HG03135 (cell line): ENCODE results near the gene FSCN2.

Experiments used
- ATAC-seq: cut with Tn5 transposase; IDR thresholded peaks from one replicate; pipeline ENCODE4 v1.9.1; 2021; ENCODE audit warnings: mild to moderate bottlenecking, moderate library complexity; ENCODE audit not compliant: unreplicated experiment

Gene FSCN2

DNA sequence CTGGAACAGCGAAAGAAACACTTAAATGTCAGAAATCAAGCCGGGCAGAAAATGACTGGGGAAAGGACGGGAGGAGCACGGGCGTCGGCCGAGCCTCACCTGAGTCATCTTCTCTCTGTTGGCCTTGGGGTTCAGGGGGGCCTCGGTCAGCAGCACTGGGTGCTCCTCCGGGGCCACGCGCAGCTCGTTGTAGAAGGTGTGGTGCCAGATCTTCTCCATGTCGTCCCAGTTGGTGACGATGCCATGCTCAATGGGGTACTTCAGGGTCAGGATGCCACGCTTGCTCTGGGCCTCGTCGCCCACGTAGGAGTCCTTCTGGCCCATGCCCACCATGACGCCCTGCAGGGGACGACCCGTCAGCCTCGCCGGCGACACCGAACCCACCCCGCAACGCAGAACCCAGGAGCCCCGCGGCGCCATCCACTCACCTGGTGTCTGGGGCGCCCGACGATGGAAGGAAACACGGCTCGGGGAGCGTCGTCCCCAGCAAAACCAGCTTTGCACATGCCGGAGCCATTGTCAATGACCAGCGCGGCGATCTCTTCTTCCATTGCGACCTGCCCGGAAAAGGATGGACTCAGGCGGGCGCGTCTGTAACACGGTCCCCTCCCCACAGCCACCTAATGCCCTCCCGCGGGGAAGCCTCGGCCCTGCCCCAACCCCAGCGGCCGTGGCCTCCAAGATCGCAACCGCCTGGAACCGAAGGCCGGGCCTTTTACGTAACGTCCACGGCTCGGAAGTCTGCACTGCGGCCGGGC, 16.2 kb upstream of the FSCN2 start:
- ATAC-seq: peak; percentile 0

DNA sequence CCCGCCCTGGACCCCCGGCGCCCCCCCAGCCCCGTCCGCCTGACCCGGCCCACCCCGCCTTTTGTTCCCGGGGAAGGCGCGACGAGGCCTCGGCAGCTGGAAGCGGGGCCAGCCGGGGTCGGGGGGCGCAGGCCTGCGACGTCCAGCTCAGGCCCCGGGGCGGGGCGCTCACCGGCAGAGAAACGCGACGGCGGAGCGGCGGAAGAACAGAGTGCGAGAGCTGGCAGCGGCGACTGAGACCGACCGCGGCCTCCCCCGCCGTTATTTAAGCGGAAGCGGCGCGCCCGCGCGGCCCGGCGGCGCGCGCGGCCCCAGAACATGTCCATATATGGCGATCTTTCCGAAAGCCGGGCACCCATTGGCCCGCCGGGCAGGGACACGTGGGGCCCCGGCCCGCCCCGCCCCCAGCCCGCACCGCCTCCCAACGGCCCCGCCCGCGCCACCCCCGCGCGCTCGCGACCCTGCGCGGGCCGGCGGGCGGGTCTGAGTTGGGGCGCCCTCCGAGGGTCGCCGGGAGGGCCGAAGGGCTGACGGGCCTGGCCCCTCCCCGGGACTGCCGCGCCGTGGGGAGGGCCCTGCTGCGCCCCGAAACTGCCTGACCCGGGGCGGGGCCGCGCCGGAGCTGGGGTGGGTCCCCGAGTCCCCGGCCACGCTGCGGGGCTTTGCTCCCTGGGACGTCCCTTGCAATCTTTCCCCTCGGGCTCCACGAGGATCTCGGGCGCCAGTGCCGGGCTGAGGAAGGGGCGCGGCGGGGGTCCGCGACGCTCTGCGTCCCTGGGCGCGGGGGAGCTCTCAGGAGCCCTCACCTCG, 15.4 kb upstream of the FSCN2 start, which contains the start of gene ACTG1:
Gene ACTG1 (minus strand): TSS at position 238 of the 810 bp plus-strand sequence. CDS start 445 bp downstream, outside the sequence.
- peak; percentile 44 for ATAC-seq

DNA sequence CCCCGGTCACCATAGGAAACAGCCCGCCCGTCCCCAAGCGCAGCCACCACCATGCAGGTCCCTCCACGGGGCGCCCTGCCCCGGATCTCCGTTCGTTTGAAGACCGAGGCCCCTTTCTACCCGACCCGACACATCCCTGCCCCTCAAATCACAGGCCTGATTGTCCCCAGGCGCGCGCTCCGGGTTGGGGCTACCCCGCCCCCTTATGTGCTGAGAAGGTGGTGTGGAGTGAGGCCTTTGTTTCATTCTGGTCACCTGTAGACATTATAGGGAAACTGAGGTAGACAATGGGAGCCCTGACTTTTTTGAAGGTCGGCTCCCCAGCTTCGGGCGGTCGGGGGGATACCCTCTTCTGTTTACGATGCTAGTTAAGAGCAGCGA, 14.8 kb upstream of the FSCN2 start:
- no peak for ATAC-seq

DNA sequence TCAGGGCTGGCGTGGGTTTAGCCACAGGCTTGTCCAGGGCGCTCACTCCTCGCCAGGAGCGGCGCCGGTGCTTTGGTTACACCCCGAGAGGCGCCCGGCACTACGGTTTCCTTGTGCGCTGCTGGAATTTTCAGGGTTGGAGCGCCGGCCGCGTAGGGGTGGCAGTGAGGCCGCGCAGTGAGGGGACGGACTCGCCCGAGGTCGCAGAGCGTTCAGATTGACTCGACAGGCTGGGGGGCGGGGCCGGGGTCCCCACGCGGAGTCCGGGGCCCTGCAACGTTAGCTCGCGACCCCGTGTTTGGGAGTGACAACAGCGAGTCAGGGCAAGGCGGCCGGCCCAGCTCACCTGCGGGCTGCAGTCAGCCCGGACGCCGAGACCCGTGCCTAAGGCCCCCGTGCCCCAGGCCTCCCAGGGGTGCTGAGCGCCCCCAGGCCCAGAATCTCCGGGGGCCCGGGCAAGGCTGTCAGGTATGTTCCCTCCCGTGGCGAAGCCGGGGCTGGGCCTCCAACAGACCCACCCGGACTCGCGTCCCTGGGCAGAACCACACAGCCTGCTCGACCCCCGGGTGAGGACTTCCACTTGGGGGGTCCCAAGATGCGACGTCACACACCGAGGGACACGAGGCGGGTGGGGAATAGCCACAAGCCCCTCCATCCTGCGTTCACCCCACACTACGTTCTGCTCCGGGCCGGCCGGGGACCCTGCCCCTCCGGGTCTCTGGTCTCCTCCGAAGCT, 14.3 kb upstream of the FSCN2 start:
- no peak for ATAC-seq

DNA sequence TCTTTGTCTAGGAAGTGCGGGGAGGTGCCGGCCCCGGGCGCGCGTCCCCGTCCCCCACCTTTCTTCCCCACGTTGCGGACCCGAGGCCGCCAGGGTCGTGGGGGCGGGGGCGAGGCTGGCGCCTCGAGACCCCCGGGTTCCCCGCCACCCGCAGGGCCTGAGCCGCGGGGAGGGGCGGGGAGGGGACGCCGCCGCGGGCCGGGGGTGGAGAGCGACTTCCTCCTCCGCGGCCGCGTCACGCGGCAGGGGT, 13.8 kb upstream of the FSCN2 start:
- no peak for ATAC-seq

DNA sequence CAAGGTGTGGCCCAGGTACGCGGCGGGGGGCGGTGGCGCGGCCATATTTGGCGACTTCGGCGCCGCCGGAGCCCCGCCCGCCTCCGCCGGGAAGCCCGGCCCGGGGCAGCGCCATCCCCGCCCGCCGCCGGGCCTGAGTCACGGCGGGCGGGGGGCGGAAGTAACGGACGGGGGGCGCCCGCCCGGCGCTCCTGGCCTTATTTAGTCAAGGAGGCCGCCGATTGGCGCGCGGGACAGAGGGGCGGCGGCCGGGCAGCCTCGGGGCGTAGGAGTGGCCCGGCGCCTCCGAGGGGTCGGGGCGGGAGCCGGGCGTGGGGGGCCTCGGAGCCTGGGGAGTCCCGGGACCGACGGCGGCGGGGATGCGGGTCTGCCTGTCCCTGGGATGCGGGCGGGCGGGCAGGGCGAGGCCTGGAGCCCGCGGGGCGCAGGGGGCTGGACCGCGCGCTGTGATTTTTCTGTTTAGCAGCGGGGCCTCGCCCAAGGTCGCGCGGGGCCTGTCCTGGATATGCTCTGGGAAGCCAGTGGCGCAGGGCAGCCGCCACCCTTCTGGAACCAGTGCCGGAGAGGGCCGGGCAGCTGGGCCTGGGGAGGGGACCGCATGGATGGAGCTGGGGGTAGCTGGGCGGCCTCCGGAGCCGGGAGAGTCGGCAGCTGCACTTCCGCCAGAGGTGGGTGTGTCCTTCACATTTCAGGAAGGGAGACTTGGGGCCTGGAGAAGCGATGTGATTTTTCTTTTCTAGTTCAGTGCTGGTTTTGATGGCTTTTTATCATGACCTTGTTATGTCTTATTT, 13.2 kb upstream of the FSCN2 start:
- ATAC-seq: peak; percentile 23

DNA sequence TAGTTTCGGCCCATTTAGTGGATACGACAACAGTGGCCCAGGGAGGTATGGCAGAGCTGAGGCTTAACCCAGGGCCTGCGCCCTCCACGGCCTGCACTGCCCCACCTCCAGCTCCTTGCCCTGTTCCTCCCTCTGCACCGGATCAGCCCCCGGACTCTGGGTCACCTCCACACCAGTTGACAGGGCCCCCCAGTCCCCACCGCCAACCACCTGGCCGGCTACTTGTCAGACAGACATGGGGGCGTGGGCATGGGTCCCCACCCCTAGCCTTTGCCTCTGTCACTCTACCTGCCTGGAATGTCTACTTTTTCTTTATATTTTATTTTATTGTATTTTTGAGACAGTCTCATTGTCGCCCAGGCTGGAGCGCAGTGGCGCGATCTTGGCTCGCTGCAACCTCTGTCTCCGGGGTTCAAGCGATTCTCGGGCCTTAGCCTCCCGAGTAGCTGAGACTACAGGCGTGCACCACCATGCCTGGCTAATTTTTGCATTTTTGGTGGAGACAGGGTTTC, 12.6 kb upstream of the FSCN2 start:
- ATAC-seq: no peak

DNA sequence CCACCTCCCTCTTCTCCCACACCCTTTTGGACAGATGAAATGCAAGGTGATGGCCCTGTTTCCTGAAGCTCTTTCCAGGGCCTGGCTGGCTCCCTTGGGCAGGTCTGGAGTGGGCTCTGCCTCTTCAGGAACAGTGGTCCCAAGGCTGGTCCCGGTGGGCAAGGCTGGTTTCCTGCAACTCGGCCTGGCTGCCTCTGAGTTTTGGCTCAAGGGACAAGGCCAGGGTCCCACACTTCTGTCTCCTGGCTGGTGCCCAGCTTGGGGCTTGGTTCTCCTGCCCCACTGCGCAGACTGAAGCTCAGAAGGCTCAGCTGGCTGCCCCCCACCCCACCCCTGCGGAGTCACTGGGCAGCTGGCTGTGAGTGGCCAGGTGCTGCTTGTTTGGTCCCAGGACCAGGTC, 11.7 kb upstream of the FSCN2 start:
- no peak for ATAC-seq

DNA sequence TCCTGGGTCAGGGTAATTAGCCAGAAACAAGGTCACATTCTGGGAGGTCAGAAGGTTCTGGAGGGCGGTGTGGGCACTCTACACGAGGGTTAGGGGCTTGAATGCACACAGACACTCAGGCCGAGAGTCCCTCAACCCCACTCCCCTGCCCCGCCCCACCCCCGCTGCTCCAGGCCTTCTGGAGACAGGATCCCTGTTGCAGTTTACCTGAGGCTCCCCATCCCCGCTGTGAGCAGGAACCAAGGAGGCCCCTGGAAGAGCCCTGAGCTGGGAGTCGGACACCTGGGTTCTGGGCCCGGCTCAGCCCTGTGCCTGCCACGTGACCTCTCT, 11.2 kb upstream of the FSCN2 start:
- no peak for ATAC-seq

DNA sequence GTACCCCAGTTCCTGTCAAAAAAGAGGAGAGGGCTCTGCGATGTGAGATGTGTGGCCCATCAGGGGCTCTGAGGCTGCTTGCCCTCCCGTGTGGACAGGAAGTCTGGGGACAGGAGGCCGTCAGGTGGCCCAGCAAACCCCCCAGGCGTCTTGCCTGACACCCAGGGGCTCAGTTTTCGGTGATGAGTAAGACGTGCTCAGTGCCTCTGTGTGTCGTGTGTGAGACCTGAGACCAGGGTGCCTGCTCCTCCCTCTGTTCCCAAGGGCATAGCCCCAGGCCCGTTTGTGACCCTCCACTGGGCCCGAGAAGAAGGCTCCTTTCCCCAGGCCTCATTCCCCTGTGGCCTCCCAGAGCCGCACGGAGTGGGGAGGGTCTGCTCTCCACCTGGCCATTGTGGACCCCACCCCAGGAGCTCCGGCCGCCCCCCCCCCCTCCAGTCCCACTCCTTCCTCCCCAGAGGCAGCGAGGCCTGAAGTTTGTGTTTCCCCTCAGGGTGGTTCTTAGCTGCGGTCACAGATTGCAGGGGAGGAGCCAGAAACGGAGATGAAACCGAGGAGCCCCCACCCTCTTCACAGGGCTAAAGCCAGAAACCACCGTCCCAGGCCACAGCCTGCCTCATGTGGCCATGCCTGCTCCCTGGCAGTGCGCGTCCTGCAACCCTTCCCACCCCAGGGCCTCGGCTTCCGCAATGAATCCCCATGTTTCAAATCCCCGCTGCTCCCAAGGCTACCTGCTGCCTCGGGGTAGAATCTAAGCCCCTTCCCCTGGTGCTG, 10.7 kb upstream of the FSCN2 start:
- ATAC-seq: peak; percentile 27

DNA sequence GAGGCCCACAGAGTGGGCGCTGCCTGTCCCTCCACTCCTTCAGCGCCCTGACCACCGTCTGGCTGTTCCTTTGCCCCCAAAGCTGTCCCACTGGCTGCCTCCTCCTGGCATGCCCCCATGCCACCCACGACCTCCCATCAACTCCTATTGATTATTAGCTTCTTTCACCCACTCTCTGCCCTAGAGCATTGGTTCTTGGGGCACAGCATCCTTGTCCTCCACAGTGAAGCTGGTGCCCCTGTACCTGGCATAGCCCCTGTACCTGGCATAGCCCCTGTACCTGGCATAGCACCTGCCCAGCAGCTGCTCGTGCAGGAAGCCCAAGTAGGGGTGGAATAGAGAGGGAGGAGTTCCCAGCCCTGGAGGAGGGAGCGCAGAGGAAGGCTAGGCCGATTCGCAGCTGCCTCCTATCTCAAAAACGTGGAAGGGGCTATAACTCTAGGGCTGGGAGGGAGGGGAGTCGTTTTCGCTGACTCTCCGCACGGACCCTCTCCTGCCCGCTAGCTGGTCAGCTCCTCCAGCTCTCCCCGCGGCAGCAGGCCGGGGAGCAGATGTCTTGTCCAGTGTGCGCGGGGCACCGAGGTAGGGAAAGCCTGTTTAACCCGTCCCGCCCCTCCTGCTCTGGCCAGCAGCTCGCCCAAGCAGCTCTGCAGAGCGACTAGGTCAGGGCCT, 9.9 kb upstream of the FSCN2 start:
- no peak for ATAC-seq

DNA sequence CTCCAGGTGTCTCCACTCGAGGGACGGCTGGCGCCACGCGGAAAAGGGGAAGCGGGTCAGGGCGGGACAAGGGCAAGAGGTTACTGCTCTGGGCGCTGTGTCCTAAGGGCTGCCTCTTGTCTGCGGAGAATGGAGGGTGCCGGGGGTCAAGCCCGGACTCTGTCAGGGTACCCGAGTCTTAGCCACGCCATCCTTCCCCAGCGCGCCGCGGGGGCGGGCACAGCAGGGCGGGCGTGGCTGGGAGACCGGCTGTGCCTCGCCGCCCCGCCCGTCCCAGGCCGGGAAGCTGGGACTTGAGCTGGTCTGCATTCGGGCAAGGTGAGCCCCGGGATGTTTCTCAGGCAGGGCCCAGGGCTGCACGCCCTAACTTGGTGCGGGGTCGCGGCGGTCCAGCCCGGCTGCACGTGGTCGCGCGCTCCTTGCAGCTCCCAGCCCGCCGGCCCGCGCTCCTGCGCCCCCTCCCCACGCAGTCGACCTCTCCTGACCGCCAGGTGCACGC, 9.3 kb upstream of the FSCN2 start:
- ATAC-seq: no peak

DNA sequence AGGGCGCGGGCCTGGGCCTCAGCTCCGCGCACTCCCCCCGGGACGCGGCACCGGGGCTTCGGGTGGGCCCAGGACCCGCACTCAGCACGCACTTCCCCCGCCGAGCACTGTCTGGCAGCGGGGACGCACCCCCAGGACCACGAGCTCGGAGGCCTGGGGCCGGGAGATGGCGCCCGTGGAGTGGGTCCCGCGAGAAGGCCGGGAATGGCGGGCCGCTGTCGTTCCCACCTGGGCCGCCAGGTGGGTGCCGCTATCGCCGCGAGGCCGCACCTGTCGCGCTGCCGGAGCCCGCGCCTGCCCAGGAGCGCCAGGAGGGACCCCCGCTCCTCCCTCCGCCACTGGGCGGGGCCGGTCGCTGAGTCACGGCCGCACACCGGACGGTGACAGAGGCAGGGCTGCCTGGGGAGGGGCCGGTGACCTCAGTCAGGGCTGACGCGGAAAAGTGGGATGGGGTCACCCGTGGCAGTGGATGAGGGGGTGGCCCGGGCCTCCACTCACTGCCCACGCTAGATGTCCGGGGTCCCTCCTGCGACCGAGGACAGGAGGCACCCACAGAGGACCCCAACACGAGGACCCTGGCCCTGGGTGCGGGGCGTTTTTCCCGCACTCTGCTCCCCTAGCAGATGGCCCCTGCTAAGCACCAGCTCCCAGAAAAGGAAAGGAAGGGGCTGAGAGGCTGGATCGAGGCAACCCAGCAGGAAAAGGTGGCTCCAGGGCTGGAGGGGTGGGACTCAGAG, 8.7 kb upstream of the FSCN2 start:
- ATAC-seq: no peak

DNA sequence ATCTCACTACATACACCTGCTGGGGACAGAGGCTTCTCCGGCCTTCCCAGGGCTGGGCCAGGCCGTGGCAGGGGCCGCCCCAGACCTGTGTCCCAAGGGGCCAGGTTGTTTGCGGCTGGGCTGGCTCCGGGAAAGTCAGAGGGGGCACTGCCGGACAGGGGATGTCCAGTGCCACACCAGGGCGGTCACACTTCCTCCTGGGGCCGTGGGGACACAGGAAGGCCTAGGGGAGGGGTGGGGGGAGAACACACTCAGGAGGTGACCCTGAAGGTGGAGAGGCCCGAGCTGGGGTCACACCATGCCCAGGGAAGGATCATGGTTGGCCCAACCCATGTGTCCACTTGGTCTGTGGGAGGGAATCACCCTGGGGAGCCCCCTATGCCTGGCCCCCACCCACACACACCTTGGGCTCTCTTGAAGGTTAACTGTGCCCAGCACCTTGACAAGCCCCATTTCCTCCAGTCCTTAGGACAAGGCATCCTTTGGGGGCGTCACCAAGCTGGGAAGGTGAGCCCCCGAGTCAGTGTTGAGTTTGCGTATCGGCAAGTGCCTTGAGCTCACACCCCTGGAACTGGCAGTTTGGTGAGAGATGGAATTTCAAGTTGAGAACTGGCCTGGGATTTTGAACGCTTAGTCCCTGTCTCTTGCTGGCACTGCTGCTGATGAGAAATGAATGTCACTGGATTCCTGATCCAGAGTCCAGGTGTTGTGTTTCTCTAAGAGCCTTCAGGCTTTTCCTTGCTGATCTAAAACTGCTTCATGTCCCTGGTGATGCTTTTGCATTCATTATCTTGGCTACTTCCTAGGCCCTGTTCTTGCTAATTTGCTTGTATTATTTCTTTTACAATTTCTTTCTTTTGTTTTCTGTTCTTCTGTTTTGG, 7.9 kb upstream of the FSCN2 start:
- ATAC-seq: no peak

DNA sequence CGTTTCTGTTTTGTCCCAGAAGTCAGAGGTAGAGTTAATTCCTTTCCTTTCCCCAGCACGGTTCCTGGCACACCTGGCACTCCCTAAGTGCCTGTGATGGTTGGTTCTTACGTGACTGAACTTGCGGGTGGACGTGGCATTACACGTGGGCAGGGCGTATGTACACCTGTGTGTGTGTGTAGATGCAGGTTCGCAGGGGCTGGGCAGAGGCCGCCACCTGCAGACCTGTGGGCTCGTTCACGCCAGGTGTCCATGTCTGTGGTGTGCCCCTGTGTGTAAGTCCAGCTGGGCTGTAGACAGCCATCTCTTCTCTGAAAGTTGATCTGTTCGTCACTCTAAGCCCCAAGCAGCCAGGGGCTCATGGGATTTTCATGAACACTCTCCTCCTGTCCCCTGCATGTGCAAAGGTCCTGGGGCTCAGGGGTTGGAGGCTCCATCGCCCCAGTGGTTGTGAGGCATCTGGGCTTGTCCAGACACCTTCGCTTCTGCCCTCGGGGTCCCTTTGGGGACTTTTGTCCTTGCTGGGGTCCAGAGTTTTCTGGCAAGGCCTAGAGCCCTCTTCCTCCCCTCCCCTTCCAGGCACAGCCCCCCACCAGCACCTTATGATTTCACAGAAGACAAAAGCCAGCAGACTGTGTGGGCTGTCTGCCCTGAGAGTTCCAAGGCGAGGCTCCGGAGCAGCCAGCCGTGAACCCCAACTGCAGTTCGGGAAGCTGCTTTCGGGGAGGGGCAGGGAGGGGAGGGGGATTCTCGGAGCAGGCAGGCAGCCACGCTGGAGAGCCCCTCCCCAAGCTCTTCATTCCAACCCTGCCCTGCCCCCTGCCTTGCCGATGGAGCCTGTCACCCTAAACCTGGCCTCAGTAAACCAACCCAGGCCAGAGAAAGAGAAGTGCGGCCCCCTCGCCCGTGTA, 5.4 kb upstream of the FSCN2 start:
- no peak for ATAC-seq

DNA sequence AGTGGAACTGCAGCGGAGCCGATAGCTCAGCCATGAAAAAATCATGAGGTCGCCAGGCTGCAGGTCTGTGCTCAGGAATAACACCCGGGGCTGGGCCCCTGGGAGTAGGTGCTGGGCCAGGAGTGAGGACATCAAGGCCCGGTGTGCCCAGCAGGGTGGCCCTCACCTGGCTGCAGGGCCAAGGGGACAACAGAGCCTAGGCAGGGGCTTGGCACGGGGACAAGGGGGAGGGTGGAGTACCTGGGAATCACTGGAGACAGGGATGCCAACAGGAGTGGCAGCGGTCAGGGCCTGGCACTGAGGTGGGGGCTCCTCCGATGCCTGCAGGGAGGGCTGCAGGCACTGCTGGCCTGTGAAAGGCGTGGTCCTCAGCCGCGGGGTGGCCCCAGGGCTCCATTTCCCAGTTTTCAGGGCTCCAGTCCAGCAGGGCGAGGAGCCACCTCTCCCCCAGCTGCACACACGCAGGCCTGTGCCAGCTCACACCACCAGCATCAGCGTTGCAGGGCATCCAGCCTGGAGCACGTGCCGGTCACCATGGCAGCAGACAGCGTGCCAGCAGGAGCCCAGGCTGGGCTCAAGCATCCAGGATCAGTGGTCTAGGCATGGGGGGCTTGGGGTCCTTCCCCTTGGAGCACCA, 4.7 kb upstream of the FSCN2 start:
- no peak for ATAC-seq
